H1 (cell line): ENCODE results near the gene BSDC1. TPM values are rescaled to one million over a fixed set of nuclear protein-coding genes. Genes with fewer than 3 reads are reported as not detected.

Experiments
- BCL11A ChIP-seq, 2 experiments: IDR thresholded peaks; one replicate each; pipeline ENCODE4 v1.6.1; 2011; ENCODE audit warnings: low read depth in 2 of 2, low read length in 2 of 2, mild to moderate bottlenecking in 2 of 2
- CBX8 ChIP-seq: fragments of 300-800, 300-1000 bp; sonication (generic); IDR thresholded peaks from 2 replicates; pipeline ENCODE4 v1.7.1; 2016; ENCODE audit warnings: low read depth, low read length, borderline replicate concordance
- SRF ChIP-seq: IDR thresholded peaks from 2 replicates; pipeline ENCODE4 v1.6.1; 2011; ENCODE audit warnings: mild to moderate bottlenecking, low read depth, low read length, moderate library complexity
- polyA plus RNA-seq, 7 experiments: library from polyadenylated mRNA; depleted of rRNA in 3 of 7; stranded (reverse) in 5 of 7; unstranded in 2 of 7; fragments of >200 nt in 5 of 7; fragments of 200-250 nt in 2 of 7; gene quantifications; 1 replicate in 5 of 7; 2 replicates in 1 of 7; 4 replicates in 1 of 7; pipeline versions ENCODE4 v1.2.1 to v1.2.3, GENCODE V29; 2011 to 2013; ENCODE audit warnings: missing spikeins in 2 of 7, mixed read lengths in 2 of 7
- total RNA-seq: library from RNA; stranded (reverse); fragmentation: NEBNext Ultra II Directional; extraction: Animal tissue kit (Norgen Biotek cat#: 25700); gene quantifications from 2 replicates; pipeline ENCODE4 v1.2.1, GENCODE V29; 2021

Gene BSDC1
- total and polyA plus RNA-seq, 2 of the 8 experiments (the other 6 are each of a cell fraction or from before 2014, with no cell fraction given): 24.8 to 40.7 TPM

GRCh38 chr1:32421775-32422174, 27.5 kb upstream of the BSDC1 start (continued):
- TF ChIP-seq CBX8 (no peak), SRF (no peak), BCL11A (IDR thresholded peaks at IDR 0.05; ENCODE audit: low read depth in 2 of 2, low read length in 2 of 2) (no peak)
- TF ChIP-seq, all 59 proteins: peak for 0
